HepG2 (cell line): ENCODE measurements around the gene MINDY3. TPM values are rescaled to one million over a fixed set of nuclear protein-coding genes. Genes with fewer than 3 reads are reported as not detected.

ENCODE experiments used
- ATAC-seq: fragments of 200-7000 bp; cut with Tn5 transposase; 3 replicates; pipeline ENCODE4 v1.9.1; 2020; ENCODE audit warnings: mild to moderate bottlenecking, moderate library complexity
- BruUV-seq: library from RNA; stranded (reverse); fragments of 400-500 nt; replicated peaks from 2 replicates; lab custom pipeline; 2021; lab: Mats Ljungman, UMichigan
- CTCF ChIA-PET: fragments of 300-600 bp; formaldehyde crosslinking; extraction: SDS; loops from one replicate; lab custom pipeline; 2021; ENCODE audit warnings: low total read pairs, inconsistent platforms, low intra/inter-chr PET ratio; lab: Yijun Ruan, JAX
- POLR2A ChIA-PET: fragments of 350-600 bp; sonication (Branson Sonifier 250); formaldehyde crosslinking; loops from one replicate; lab custom pipeline; 2020; ENCODE audit warnings: antibody characterized with exemption, inconsistent platforms; lab: Yijun Ruan, JAX
- DNase-seq: peaks from one replicate; pipeline ENCODE4 v3.0.0-alpha.2; 2015; ENCODE audit warnings: low spot score
- FAIRE-seq: peaks from 3 replicates; lab custom pipeline; 2011; peaks lifted over from hg19 to GRCh38; lab: Jason Lieb, UNC
- H2AFZ ChIP-seq: one replicate; pipeline ENCODE4 v1.6.1; 2011; ENCODE audit warnings: low read length, inconsistent platforms
- H3K27ac ChIP-seq: fragments of 300-600 bp; 3 replicates; pipeline ENCODE4 v1.8.0; 2011; ENCODE audit warnings: mixed run types, mild to moderate bottlenecking, mixed read lengths, low read length, inconsistent platforms; ENCODE audit not compliant: insufficient read depth; ENCODE audit errors: extremely low read length
- H3K27me3 ChIP-seq, 2 experiments: fragments of 200-600 bp in 1 of 2; 2 replicates in 1 of 2; 3 replicates in 1 of 2; pipeline versions ENCODE4 v1.6.0 to v1.8.0; 2011; ENCODE audit warnings: low read length in 2 of 2, mild to moderate bottlenecking in 2 of 2, moderate library complexity in 2 of 2, inconsistent platforms in 1 of 2; ENCODE audit not compliant: insufficient read depth in 2 of 2, control insufficient read depth in 1 of 2
- H3K36me3 ChIP-seq, 2 experiments: fragments of 200-600 bp in 1 of 2; replicated peaks in 1 of 2; 2 replicates in 1 of 2; 3 replicates in 1 of 2; pipeline versions ENCODE4 v1.5.1 to v1.8.0; 2011; ENCODE audit warnings: low read length in 2 of 2, inconsistent platforms in 1 of 2; ENCODE audit not compliant: insufficient read depth in 2 of 2, control insufficient read depth in 1 of 2
- H3K4me1 ChIP-seq: 2 replicates; pipeline ENCODE4 v1.5.1; 2012; ENCODE audit warnings: low read length, inconsistent platforms; ENCODE audit not compliant: insufficient read depth
- H3K4me2 ChIP-seq: 2 replicates; pipeline ENCODE4 v1.6.0; 2011; ENCODE audit warnings: low read depth, low read length, inconsistent platforms
- H3K4me3 ChIP-seq, 3 experiments: fragments of 200-600 bp in 1 of 3; sonication (generic), shearing (Covaris generic) in 1 of 3; replicated peaks in 1 of 3; 2 replicates each; pipeline ENCODE4 v1.5.1; 2011 to 2016; ENCODE audit warnings: low read length in 3 of 3, inconsistent platforms in 2 of 3, low read depth in 2 of 3, mild to moderate bottlenecking in 2 of 3, control low read depth in 1 of 3, mixed read lengths in 1 of 3; ENCODE audit not compliant: insufficient read depth in 1 of 3
- H3K79me2 ChIP-seq: one replicate; pipeline ENCODE4 v1.6.1; 2011; ENCODE audit warnings: low read length, inconsistent platforms; ENCODE audit not compliant: insufficient read depth
- H3K9ac ChIP-seq: 2 replicates; pipeline ENCODE4 v1.6.0; 2011; ENCODE audit warnings: mild to moderate bottlenecking, low read depth, low read length, inconsistent platforms; ENCODE audit not compliant: insufficient read depth
- H3K9me3 ChIP-seq: 2 replicates; pipeline ENCODE4 v1.5.1; 2012; ENCODE audit warnings: mild to moderate bottlenecking, low read length
- H4K20me1 ChIP-seq: 2 replicates; pipeline ENCODE4 v1.6.0; 2011; ENCODE audit warnings: inconsistent platforms, mild to moderate bottlenecking, low read length, moderate library complexity; ENCODE audit not compliant: insufficient read depth
- ATAD3A ChIP-seq: sonication (generic); formaldehyde crosslinking; IDR thresholded peaks from 2 replicates; pipeline ENCODE4 v1.4.0; 2020; ENCODE audit warnings: missing genetic modification reagents
- HIVEP1 ChIP-seq: sonication (generic); formaldehyde crosslinking; IDR thresholded peaks from 2 replicates; pipeline ENCODE4 v1.4.0; 2020; ENCODE audit warnings: mild to moderate bottlenecking, missing genetic modification reagents
- LCORL ChIP-seq, 2 experiments: fragments of 450-650 bp in 1 of 2; sonication (generic) in 1 of 2; formaldehyde crosslinking in 1 of 2; IDR thresholded peaks; 2 replicates each; pipeline versions ENCODE4 v1.5.0 to v1.6.1; 2017 to 2020; ENCODE audit warnings: antibody characterized with exemption in 1 of 2, missing genetic modification reagents in 1 of 2
- ZFP36 ChIP-seq: fragments of 150-350 bp; IDR thresholded peaks from 2 replicates; pipeline ENCODE4 v1.6.1; 2018; ENCODE audit warnings: borderline replicate concordance, low read length, low read depth; ENCODE audit not compliant: partially characterized antibody
- ZNF329 ChIP-seq: sonication (generic); formaldehyde crosslinking; IDR thresholded peaks from 2 replicates; pipeline ENCODE4 v1.9.0; 2021; ENCODE audit warnings: low read depth, mild to moderate bottlenecking, missing genetic modification reagents
- ZNF44 ChIP-seq: sonication (generic); formaldehyde crosslinking; IDR thresholded peaks from 2 replicates; pipeline ENCODE4 v1.5.1; 2020; ENCODE audit warnings: mild to moderate bottlenecking, missing genetic modification reagents
- ZNF768 ChIP-seq: sonication (generic); formaldehyde crosslinking; IDR thresholded peaks from 2 replicates; pipeline ENCODE4 v1.4.0; 2020; ENCODE audit warnings: missing genetic modification reagents
- ZSCAN25 ChIP-seq: sonication (generic); formaldehyde crosslinking; IDR thresholded peaks from 2 replicates; pipeline ENCODE4 v1.8.0; 2022; ENCODE audit warnings: mild to moderate bottlenecking, missing genetic modification reagents
- WGBS: methylation state at CpG from one replicate; pipeline ENCODE4 v1.1.6; 2017; ENCODE audit warnings: low lambda C conversion rate; 5-methylcytosine and 5-hydroxymethylcytosine counted together
- in situ Hi-C: cut with HindIII; loops from 2 replicates; pipeline ENCODE4 v1.10.0; 2017; ENCODE audit warnings: low pct_unique_long_range_greater_than_20kb; ENCODE audit not compliant: extremely low pct_ligation_motif_present
- intact Hi-C: fragments of 100-400 bp; cut with micrococcal nuclease; formaldehyde crosslinking; loops from one replicate; pipeline ENCODE4 v1.10.0; 2022; ENCODE audit not compliant: unreplicated experiment
- polyA plus RNA-seq, 8 experiments: library from polyadenylated mRNA; depleted of rRNA in 3 of 8; stranded (reverse) in 7 of 8; unstranded in 1 of 8; fragments of >200 nt; fragmentation: Illumina TruSeq in 4 of 8; extraction: Trizol in 4 of 8; gene quantifications; 2 replicates each; pipeline versions ENCODE4 v1.2.1 to v1.2.3, GENCODE V29; 2011 to 2016; ENCODE audit warnings: low read depth in 4 of 8, missing spikeins in 1 of 8, mixed read lengths in 1 of 8; ENCODE audit not compliant: insufficient read depth in 1 of 8
- total RNA-seq, 5 experiments: library from RNA; depleted of rRNA; stranded (reverse); fragments of >200 nt; fragmentation: Illumina TruSeq; extraction: Trizol; gene quantifications; 2 replicates each; pipeline ENCODE4 v1.2.3, GENCODE V29; 2016; ENCODE audit warnings: low read depth in 1 of 5
- TF ChIP-seq, protein P1 (sequence below): IDR thresholded peaks from 2 replicates; pipeline ENCODE4 v1.6.1; 2012; ENCODE audit warnings: low read length, improper control_type of control experiment

The MINDY3 gene
- total and polyA plus RNA-seq, 2 of the 13 experiments (the other 11 are each of a cell fraction or from before 2014, with no cell fraction given), result 6.4 to 17.5 TPM

DNA sequence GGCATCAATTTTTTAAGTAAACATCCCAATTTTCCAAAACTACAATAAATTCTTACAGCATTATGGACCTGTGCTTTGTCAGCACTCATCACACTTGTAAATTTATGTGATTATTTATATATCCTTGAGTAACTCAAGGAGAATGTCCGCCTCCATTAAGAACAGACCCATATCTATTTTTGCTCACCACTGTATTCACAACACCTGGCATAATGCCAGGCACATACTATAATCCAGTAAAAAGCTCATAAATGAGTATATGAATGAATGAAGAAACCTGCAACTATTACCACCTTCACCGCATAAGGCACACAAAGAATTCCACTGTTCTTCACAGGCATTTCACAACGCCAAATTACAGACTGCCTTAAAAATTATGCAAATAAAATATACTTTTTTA lies 46.9 kb downstream of the MINDY3 start:
- Histone ChIP-seq H3K4me3 (no peak overlapping the region), H3K9me3 (no peaks in the 10 kb centered on the region), H3K36me3 (peaks cover 0 to 9% of the 10 kb centered on the region in 2 experiments; a peak in 1 of 5 replicates), H4K20me1 (no peaks in the 10 kb centered on the region), H3K4me2 (no peak overlapping the region), H3K4me1 (peaks cover 18% of the 10 kb centered on the region), H3K27ac (no peak overlapping the region), H3K9ac (no peak overlapping the region), H2AFZ (no peak overlapping the region), H3K79me2 (no peaks in the 10 kb centered on the region), H3K27me3 (no peaks in the 10 kb centered on the region)
- no peak for ATAC-seq
- intact Hi-C loops (no loop called here), in situ Hi-C loops (no loop called here)
- TF ChIP-seq LCORL (IDR thresholded peaks at IDR 0.05) (peak; percentile 68; the same call in 1 of the 2 replicates), LCORL (CRISPR knock-in tag; IDR thresholded peaks at IDR 0.05) (no peak), ZFP36 (no peak)
- no peak for FAIRE-seq
- ChIA-PET POLR2A (no interaction called here), CTCF (no interaction called here)
- DNase-seq, result no peak
- BruUV-seq, result no TSS peak
- 99% methylated on average over 3 of the region's 3 CpGs for WGBS

DNA sequence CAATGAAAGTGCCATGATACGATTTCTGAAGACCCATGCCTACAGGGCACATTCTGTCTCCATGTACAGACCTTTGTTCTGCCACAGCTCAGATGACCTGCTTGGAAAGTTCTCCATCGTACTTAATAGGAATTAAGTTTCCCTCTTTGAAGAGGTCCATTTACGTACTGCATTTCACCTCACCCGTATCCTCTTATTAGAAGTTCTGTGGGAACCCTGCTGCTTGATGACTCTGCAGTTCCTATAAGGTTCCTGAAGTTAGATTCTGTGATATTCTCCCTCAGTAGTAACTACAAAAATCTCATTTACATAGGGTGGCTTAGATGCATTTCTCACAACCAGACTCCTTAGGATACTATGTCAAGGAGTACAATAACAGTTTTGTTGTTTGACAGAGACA lies 50.9 kb downstream of the MINDY3 start:
- BruUV-seq, result no TSS peak
- in situ Hi-C loops, result no loop called here

More for the DNA sequence above, 50.9 kb downstream of the MINDY3 start:
- POLR2A ChIA-PET, result no interaction called here
- 93% methylated on average over 4 of the region's 4 CpGs for WGBS
- H3K9me3 ChIP-seq, result no peaks in the 10 kb centered on the region
- no peaks in the 10 kb centered on the region for H4K20me1 ChIP-seq
- FAIRE-seq (no peak), ATAC-seq (no peak), DNase-seq (no peak)
- H3K79me2 ChIP-seq, result no peaks in the 10 kb centered on the region
- H3K9ac ChIP-seq, result no peak overlapping the region
- H3K27ac ChIP-seq, result no peak overlapping the region
- CTCF ChIA-PET, result no interaction called here
- no peaks in the 10 kb centered on the region for H3K27me3 ChIP-seq
- H3K36me3 ChIP-seq, result peaks cover 0 to 4% of the 10 kb centered on the region in 2 experiments; a peak in 1 of 5 replicates
- H3K4me2 ChIP-seq, result no peak overlapping the region
- H2AFZ ChIP-seq, result no peak overlapping the region
- H3K4me3 ChIP-seq, result no peak overlapping the region
- TF ChIP-seq ZNF768, result no peak
- TF ChIP-seq ZSCAN25 (CRISPR knock-in tag), result no peak
- no peak for TF ChIP-seq ZNF44 (CRISPR knock-in tag)
- no peak for TF ChIP-seq HIVEP1 (CRISPR knock-in tag)
- no peak for TF ChIP-seq ZNF329
- TF ChIP-seq, protein P1, sequence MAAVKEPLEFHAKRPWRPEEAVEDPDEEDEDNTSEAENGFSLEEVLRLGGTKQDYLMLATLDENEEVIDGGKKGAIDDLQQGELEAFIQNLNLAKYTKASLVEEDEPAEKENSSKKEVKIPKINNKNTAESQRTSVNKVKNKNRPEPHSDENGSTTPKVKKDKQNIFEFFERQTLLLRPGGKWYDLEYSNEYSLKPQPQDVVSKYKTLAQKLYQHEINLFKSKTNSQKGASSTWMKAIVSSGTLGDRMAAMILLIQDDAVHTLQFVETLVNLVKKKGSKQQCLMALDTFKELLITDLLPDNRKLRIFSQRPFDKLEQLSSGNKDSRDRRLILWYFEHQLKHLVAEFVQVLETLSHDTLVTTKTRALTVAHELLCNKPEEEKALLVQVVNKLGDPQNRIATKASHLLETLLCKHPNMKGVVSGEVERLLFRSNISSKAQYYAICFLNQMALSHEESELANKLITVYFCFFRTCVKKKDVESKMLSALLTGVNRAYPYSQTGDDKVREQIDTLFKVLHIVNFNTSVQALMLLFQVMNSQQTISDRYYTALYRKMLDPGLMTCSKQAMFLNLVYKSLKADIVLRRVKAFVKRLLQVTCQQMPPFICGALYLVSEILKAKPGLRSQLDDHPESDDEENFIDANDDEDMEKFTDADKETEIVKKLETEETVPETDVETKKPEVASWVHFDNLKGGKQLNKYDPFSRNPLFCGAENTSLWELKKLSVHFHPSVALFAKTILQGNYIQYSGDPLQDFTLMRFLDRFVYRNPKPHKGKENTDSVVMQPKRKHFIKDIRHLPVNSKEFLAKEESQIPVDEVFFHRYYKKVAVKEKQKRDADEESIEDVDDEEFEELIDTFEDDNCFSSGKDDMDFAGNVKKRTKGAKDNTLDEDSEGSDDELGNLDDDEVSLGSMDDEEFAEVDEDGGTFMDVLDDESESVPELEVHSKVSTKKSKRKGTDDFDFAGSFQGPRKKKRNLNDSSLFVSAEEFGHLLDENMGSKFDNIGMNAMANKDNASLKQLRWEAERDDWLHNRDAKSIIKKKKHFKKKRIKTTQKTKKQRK, result no peak
- TF ChIP-seq ATAD3A (CRISPR knock-in tag), result no peak
- H3K4me1 ChIP-seq, result no peaks in the 10 kb centered on the region
- intact Hi-C loops, result no loop called here
